Mononuclear cell (primary cell): ENCODE results near the gene MINAR1. TPM values are rescaled to one million over a fixed set of nuclear protein-coding genes. Genes with fewer than 3 reads are reported as not detected.
"Not testable (repeated sequence)": the region's sequence is repeated elsewhere in the genome, so short reads cannot be mapped to it uniquely, and the experiment has no call there.

ENCODE experiments used
- H3K27me3 ChIP-seq: 2 replicates; pipeline ENCODE4 v1.6.0; 2011; ENCODE audit warnings: low read length, control low read depth; ENCODE audit not compliant: insufficient read depth
- H3K4me1 ChIP-seq: 2 replicates; pipeline ENCODE4 v1.5.1; 2011; ENCODE audit warnings: mild to moderate bottlenecking, low read length, control low read depth; ENCODE audit not compliant: insufficient read depth
- H3K4me3 ChIP-seq: 2 replicates; pipeline ENCODE4 v1.5.1; 2011; ENCODE audit warnings: mild to moderate bottlenecking, low read length, moderate library complexity
- H3K9me3 ChIP-seq: 2 replicates; pipeline ENCODE4 v1.5.1; 2011; ENCODE audit warnings: low read depth, mild to moderate bottlenecking, control low read depth, low read length
- total RNA-seq: library from RNA; depleted of rRNA; stranded (reverse); fragments of >200 nt; gene quantifications from one replicate; pipeline ENCODE4 v1.2.3, GENCODE V29; 2012

Gene MINAR1
- total RNA-seq, 1 donor, result 0.42 TPM

GRCh38 chr15:79418693-79419279 is 13.3 kb upstream of the MINAR1 start:
- Histone ChIP-seq H3K27me3 (no peaks in the 10 kb centered on the region), H3K9me3 (no peaks in the 10 kb centered on the region), H3K4me1 (no peaks in the 10 kb centered on the region)

GRCh38 chr15:79425591-79426295 is 6.4 kb upstream of the MINAR1 start:
- Histone ChIP-seq H3K9me3 (no peaks in the 10 kb centered on the region), H3K4me1 (no peaks in the 10 kb centered on the region), H3K27me3 (peaks cover 22% of the 10 kb centered on the region), H3K4me3 (no peak overlapping the region)

More at GRCh38 chr15:79418693-79419279, 13.3 kb upstream of the MINAR1 start:
- no peak overlapping the region for H3K4me3 ChIP-seq

GRCh38 chr15:79426899-79427298 is 5.2 kb upstream of the MINAR1 start:
- peaks cover 33% of the 10 kb centered on the region for H3K27me3 ChIP-seq
- H3K4me3 ChIP-seq, H3K4me1 ChIP-seq, H3K9me3 ChIP-seq: not testable (repeated sequence)

- no peaks in the 10 kb centered on the region for H3K4me1 ChIP-seq
- peaks cover 44% of the 10 kb centered on the region for H3K27me3 ChIP-seq
- H3K4me3 ChIP-seq, result no peak overlapping the region
- no peaks in the 10 kb centered on the region for H3K9me3 ChIP-seq
Measured at GRCh38 chr15:79427781-79428598, 4.1 kb upstream of the MINAR1 start.

- no peaks in the 10 kb centered on the region for H3K9me3 ChIP-seq
- no peaks in the 10 kb centered on the region for H3K4me1 ChIP-seq
- no peak overlapping the region for H3K4me3 ChIP-seq
- peaks cover 69% of the 10 kb centered on the region for H3K27me3 ChIP-seq
Measured at GRCh38 chr15:79430901-79431635, 1.1 kb upstream of the MINAR1 start.

GRCh38 chr15:79432345-79433275 is 474 bp downstream of the MINAR1 start:
- Histone ChIP-seq H3K4me1 (no peaks in the 10 kb centered on the region), H3K27me3 (peaks cover 69% of the 10 kb centered on the region), H3K4me3 (no peak overlapping the region), H3K9me3 (no peaks in the 10 kb centered on the region)

- Histone ChIP-seq H3K4me1 (no peaks in the 10 kb centered on the region), H3K9me3 (no peaks in the 10 kb centered on the region), H3K27me3 (peaks cover 69% of the 10 kb centered on the region), H3K4me3 (no peak overlapping the region)
Measured at GRCh38 chr15:79433276-79433990, 1.3 kb downstream of the MINAR1 start.

- H3K4me1 ChIP-seq, result no peaks in the 10 kb centered on the region
- H3K27me3 ChIP-seq, result peaks cover 61% of the 10 kb centered on the region
- H3K4me3 ChIP-seq, result no peak overlapping the region
- no peaks in the 10 kb centered on the region for H3K9me3 ChIP-seq
Measured at GRCh38 chr15:79434361-79434760, 2.2 kb downstream of the MINAR1 start.

- H3K4me3 ChIP-seq, result no peak overlapping the region
Measured at GRCh38 chr15:79436037-79436780, 4.1 kb downstream of the MINAR1 start.

GRCh38 chr15:79437275-79438000 is 5.3 kb downstream of the MINAR1 start:
- Histone ChIP-seq H3K4me3 (no peak overlapping the region), H3K9me3 (no peaks in the 10 kb centered on the region), H3K4me1 (no peaks in the 10 kb centered on the region), H3K27me3 (peaks cover 31% of the 10 kb centered on the region)

More at GRCh38 chr15:79436037-79436780, 4.1 kb downstream of the MINAR1 start:
- Histone ChIP-seq H3K4me1 (no peaks in the 10 kb centered on the region), H3K27me3 (peaks cover 42% of the 10 kb centered on the region), H3K9me3 (no peaks in the 10 kb centered on the region)

- no peak overlapping the region for H3K4me3 ChIP-seq
- H3K9me3 ChIP-seq, result no peaks in the 10 kb centered on the region
- H3K4me1 ChIP-seq, result no peaks in the 10 kb centered on the region
- peaks cover 13% of the 10 kb centered on the region for H3K27me3 ChIP-seq
Measured at GRCh38 chr15:79439236-79439635, 7.1 kb downstream of the MINAR1 start.

- H3K4me3 ChIP-seq, result no peak overlapping the region
- H3K27me3 ChIP-seq, result peaks cover 6% of the 10 kb centered on the region
- H3K4me1 ChIP-seq, result no peaks in the 10 kb centered on the region
- H3K9me3 ChIP-seq, result no peaks in the 10 kb centered on the region
Measured at GRCh38 chr15:79440355-79440908, 8.3 kb downstream of the MINAR1 start.
